ENCODE data around the gene USP49.

Gene USP49

DNA sequence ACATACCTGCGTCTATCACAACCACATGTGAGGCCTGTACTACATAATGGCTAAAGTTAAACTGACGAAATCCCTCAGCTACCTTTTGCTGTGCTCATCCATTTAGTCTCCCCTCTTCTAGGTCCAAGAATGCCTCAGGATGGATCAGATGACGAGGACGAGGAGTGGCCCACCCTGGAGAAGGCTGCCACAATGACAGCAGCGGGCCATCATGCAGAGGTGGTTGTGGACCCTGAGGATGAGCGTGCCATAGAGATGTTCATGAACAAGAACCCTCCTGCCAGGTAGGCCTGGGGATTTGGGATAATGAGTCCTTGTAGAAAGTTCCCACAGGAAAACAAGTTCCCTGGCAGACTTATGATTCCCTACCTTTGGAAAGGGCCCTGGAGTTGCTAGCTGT lies 32.1 kb upstream of the USP49 start:
- Histone ChIP-seq H3K4me1 (ENCODE audit: control insufficient read depth, insufficient read depth, low read length, unreplicated experiment) (peaks cover 29% of the 10 kb centered on the region), H2AFZ (ENCODE audit: low read length, unreplicated experiment) (no peak overlapping the region), H3K27ac (ENCODE audit: low read depth, low read length) (peak overlapping the region; percentile 57), H3K79me2 (ENCODE audit: control insufficient read depth, insufficient read depth, low read length, unreplicated experiment) (peaks cover 43% of the 10 kb centered on the region), H3K36me3 (ENCODE audit: insufficient read depth, low read length) (peaks cover 53% of the 10 kb centered on the region), H3K27me3 (ENCODE audit: insufficient read depth, low read length) (no peaks in the 10 kb centered on the region), H3K4me3 (ENCODE audit: low read depth, low read length) (no peak overlapping the region)

DNA sequence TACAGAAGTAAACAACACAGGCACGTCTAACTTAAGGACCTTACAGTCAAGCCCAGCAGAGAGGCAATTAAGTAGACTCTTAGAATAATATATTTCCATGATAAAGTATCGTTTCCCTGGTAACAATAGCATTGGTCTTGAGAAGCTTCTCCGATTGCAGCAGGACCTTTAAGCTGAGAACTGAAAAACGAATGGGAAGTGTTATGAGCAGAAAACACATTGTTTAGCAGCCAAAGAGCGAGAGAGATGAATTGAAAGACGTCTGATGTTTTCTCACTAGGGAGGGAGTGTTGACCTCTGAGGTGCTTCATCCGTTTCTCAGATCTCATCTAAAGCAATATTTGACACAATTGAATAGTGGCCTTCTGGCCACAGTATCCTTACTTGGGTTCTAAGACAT lies 27.0 kb upstream of the USP49 start:
- H3K36me3 ChIP-seq (ENCODE audit: insufficient read depth, low read length) = peaks cover 15% of the 10 kb centered on the region; the same call in 1 of the 2 replicates
- H3K79me2 ChIP-seq (ENCODE audit: control insufficient read depth, insufficient read depth, low read length, unreplicated experiment) = peaks cover 62% of the 10 kb centered on the region
- H3K4me3 ChIP-seq (ENCODE audit: low read depth, low read length) = peak overlapping the region; percentile 75
- H2AFZ ChIP-seq (ENCODE audit: low read length, unreplicated experiment) = no peak overlapping the region
- H3K27me3 ChIP-seq (ENCODE audit: insufficient read depth, low read length) = no peaks in the 10 kb centered on the region
- peaks cover 37% of the 10 kb centered on the region for H3K4me1 ChIP-seq (ENCODE audit: control insufficient read depth, insufficient read depth, low read length, unreplicated experiment)
- peak overlapping the region; percentile 88; the same call in 1 of the 2 replicates for H3K27ac ChIP-seq (ENCODE audit: low read depth, low read length)

- Histone ChIP-seq H3K4me3 (ENCODE audit: low read depth, low read length) (peak overlapping the region; percentile 75), H2AFZ (ENCODE audit: low read length, unreplicated experiment) (peak overlapping the region; percentile 51), H3K79me2 (ENCODE audit: control insufficient read depth, insufficient read depth, low read length, unreplicated experiment) (peaks cover 62% of the 10 kb centered on the region), H3K27me3 (ENCODE audit: insufficient read depth, low read length) (no peaks in the 10 kb centered on the region), H3K4me1 (ENCODE audit: control insufficient read depth, insufficient read depth, low read length, unreplicated experiment) (peaks cover 38% of the 10 kb centered on the region), H3K36me3 (ENCODE audit: insufficient read depth, low read length) (peaks cover 12% of the 10 kb centered on the region; the same call in 1 of the 2 replicates), H3K27ac (ENCODE audit: low read depth, low read length) (peak overlapping the region; percentile 88)
Observed at GRCh38 chr6:41921712-41921998, 26.5 kb upstream of the USP49 start.

DNA sequence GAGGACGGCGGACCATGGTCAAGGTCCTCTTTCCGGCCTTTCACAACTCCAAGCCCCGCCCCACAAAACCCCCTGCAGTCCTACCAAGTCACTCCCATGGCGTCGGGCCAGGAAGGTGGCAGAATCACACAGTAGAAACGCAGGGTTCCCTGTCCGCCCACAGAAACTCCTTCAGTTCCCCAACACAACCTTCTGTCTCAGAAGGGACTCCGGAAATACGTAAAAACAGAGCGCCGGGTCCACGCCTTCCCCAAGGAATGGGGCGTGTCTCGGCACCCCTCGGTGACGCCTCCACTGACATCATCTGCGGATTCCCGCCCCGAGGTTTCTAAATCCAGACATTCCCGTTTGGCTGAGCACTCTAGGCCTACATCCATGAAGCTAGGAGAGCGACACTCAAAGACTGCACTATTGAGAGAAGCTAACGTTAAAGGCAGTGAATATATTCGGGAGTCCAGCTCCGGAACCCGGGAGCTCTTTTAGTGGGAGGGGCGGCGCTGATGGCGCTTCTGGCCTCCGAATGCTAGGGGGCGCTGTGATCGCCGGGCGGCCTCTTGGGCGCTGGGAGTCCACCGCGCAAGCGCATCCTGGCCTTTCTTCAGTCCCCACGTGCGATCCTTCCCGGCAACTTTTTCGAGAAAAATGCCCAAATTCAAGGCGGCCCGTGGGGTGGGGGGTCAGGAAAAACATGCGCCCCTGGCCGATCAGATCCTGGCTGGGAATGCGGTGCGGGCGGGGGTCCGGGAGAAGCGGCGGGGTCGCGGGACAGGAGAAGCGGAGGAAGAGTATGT lies 25.9 kb upstream of the USP49 start, which contains the start of the genes BYSL and MED20:
TSS of gene BYSL (plus strand) at position 579 of the 791 bp plus-strand sequence. CDS start at position 643, 64 bp downstream.
TSS of gene MED20 (minus strand) at position 219 of the 791 bp plus-strand sequence. CDS start at position 98, 121 bp downstream.
- H3K79me2 ChIP-seq (ENCODE audit: control insufficient read depth, insufficient read depth, low read length, unreplicated experiment) = peaks cover 63% of the 10 kb centered on the region
- peak within 1 kb of the TSS; percentile 77 for H2AFZ ChIP-seq (ENCODE audit: low read length, unreplicated experiment)
- H3K36me3 ChIP-seq (ENCODE audit: insufficient read depth, low read length) = peaks cover 12% of the 10 kb centered on the region; the same call in 1 of the 2 replicates
- H3K27ac ChIP-seq (ENCODE audit: low read depth, low read length) = peak within 1 kb of the TSS; percentile 88
- peaks cover 41% of the 10 kb centered on the region for H3K4me1 ChIP-seq (ENCODE audit: control insufficient read depth, insufficient read depth, low read length, unreplicated experiment)
- H3K4me3 ChIP-seq (ENCODE audit: low read depth, low read length) = peak within 1 kb of the TSS; percentile 75
- H3K27me3 ChIP-seq (ENCODE audit: insufficient read depth, low read length) = no peaks in the 10 kb centered on the region

- 0 out of 2 replicates have a peak, but pooled peaks cover 3% of the 10 kb centered on the region for H3K36me3 ChIP-seq (ENCODE audit: insufficient read depth, low read length)
- peak overlapping the region; percentile 89 for H3K27ac ChIP-seq (ENCODE audit: low read depth, low read length)
- peak overlapping the region; percentile 15 for H3K4me3 ChIP-seq (ENCODE audit: low read depth, low read length)
- peaks cover 35% of the 10 kb centered on the region for H3K79me2 ChIP-seq (ENCODE audit: control insufficient read depth, insufficient read depth, low read length, unreplicated experiment)
- peak overlapping the region; percentile 38 for H2AFZ ChIP-seq (ENCODE audit: low read length, unreplicated experiment)
- H3K27me3 ChIP-seq (ENCODE audit: insufficient read depth, low read length) = no peaks in the 10 kb centered on the region
- H3K4me1 ChIP-seq (ENCODE audit: control insufficient read depth, insufficient read depth, low read length, unreplicated experiment) = peaks cover 28% of the 10 kb centered on the region
Observed at GRCh38 chr6:41917528-41917927, 22.4 kb upstream of the USP49 start.

GRCh38 chr6:41914869-41915530 lies 19.8 kb upstream of the USP49 start:
- H3K36me3 ChIP-seq (ENCODE audit: insufficient read depth, low read length) = 0 out of 2 replicates have a peak, but pooled peaks cover 3% of the 10 kb centered on the region
- H3K79me2 ChIP-seq (ENCODE audit: control insufficient read depth, insufficient read depth, low read length, unreplicated experiment) = peaks cover 18% of the 10 kb centered on the region
- no peak overlapping the region for H2AFZ ChIP-seq (ENCODE audit: low read length, unreplicated experiment)
- H3K27ac ChIP-seq (ENCODE audit: low read depth, low read length) = no peak overlapping the region
- no peak overlapping the region for H3K4me3 ChIP-seq (ENCODE audit: low read depth, low read length)
- H3K27me3 ChIP-seq (ENCODE audit: insufficient read depth, low read length) = no peaks in the 10 kb centered on the region
- H3K4me1 ChIP-seq (ENCODE audit: control insufficient read depth, insufficient read depth, low read length, unreplicated experiment) = peaks cover 25% of the 10 kb centered on the region

DNA sequence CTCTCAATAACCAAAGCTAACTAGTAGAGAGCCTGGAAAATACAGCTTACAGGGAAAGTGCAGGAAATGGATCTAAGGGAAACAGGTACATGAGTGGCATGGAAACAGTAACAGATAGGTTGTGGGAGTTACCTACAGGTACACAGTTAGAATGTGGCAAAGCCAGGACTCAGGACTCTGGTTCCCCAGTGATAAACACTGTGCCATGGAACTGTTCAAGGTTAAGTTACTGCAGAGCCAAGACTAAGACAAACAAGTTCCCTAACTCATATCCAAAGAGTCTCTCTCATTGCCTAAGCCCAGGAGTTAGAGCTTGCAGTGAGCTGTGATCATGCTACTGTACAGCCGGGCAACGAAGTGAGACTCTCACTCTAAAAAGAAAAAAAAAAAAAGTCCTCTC lies 19.2 kb upstream of the USP49 start:
- Histone ChIP-seq H2AFZ (ENCODE audit: low read length, unreplicated experiment) (no peak overlapping the region), H3K4me3 (ENCODE audit: low read depth, low read length) (no peak overlapping the region), H3K27ac (ENCODE audit: low read depth, low read length) (no peak overlapping the region), H3K27me3 (ENCODE audit: insufficient read depth, low read length) (no peaks in the 10 kb centered on the region), H3K4me1 (ENCODE audit: control insufficient read depth, insufficient read depth, low read length, unreplicated experiment) (peaks cover 19% of the 10 kb centered on the region), H3K79me2 (ENCODE audit: control insufficient read depth, insufficient read depth, low read length, unreplicated experiment) (peaks cover 11% of the 10 kb centered on the region), H3K36me3 (ENCODE audit: insufficient read depth, low read length) (0 out of 2 replicates have a peak, but pooled peaks cover 3% of the 10 kb centered on the region)

DNA sequence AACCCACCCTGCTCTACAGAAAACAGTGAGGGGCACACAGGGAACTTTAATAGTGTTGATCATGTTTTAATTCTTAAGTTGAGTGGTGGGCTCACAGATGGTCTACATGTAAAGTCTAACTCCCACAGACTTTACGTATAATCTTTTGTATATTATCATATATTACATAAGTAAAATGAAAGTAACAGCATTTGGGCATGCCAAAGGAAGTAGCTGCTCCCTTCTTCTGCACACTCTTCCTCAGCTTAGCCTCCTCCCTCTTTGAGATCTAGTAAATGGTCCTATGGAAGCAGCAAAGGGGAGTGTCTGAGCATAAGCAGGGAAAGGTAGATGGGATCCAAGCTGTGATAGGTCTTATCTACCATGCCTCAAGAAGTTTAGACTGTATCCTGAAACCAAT lies 14.6 kb upstream of the USP49 start:
- Histone ChIP-seq H2AFZ (ENCODE audit: low read length, unreplicated experiment) (no peak overlapping the region), H3K27me3 (ENCODE audit: insufficient read depth, low read length) (no peaks in the 10 kb centered on the region), H3K4me1 (ENCODE audit: control insufficient read depth, insufficient read depth, low read length, unreplicated experiment) (no peaks in the 10 kb centered on the region), H3K27ac (ENCODE audit: low read depth, low read length) (no peak overlapping the region), H3K4me3 (ENCODE audit: low read depth, low read length) (no peak overlapping the region), H3K36me3 (ENCODE audit: insufficient read depth, low read length) (no peaks in the 10 kb centered on the region), H3K79me2 (ENCODE audit: control insufficient read depth, insufficient read depth, low read length, unreplicated experiment) (no peaks in the 10 kb centered on the region)

DNA sequence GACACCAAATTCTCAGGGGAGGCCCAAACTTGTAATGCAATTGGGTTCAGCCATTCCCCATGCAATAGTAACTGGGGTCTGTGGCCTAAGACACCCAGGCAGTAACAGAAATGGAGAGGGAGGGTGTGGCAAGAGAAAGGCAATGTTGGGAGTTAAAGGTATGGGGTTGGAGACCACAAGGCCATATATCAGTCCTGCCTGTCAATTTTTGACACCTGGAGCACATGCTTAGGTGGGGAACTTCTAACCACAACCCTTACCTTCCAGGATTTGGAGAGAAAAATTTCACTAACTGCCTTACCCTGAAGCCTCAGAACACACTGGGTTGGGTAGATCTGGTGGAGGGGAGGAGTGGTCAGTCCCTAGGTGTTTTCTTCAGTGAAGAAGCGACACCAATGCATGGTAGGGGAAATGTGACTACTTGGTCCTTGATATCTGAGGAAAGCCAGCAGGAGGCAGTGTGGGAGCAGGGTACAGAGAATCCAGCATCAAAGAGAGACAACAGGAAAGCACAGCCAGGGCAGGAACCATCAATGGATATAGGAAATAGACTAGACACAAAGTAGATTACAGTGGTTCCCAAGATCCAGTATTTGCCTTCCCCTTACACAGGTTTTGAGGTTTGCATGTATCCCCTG lies 6.8 kb upstream of the USP49 start:
- no peak overlapping the region for H3K27ac ChIP-seq (ENCODE audit: low read depth, low read length)
- no peaks in the 10 kb centered on the region for H3K27me3 ChIP-seq (ENCODE audit: insufficient read depth, low read length)
- H3K4me3 ChIP-seq (ENCODE audit: low read depth, low read length) = no peak overlapping the region
- no peaks in the 10 kb centered on the region for H3K79me2 ChIP-seq (ENCODE audit: control insufficient read depth, insufficient read depth, low read length, unreplicated experiment)
- H2AFZ ChIP-seq (ENCODE audit: low read length, unreplicated experiment) = no peak overlapping the region
- peaks cover 3% of the 10 kb centered on the region; the same call in 1 of the 2 replicates for H3K36me3 ChIP-seq (ENCODE audit: insufficient read depth, low read length)
- H3K4me1 ChIP-seq (ENCODE audit: control insufficient read depth, insufficient read depth, low read length, unreplicated experiment) = peaks cover 10% of the 10 kb centered on the region

GRCh38 chr6:41900861-41901260 lies 5.7 kb upstream of the USP49 start:
- Histone ChIP-seq H2AFZ (ENCODE audit: low read length, unreplicated experiment) (no peak overlapping the region), H3K36me3 (ENCODE audit: insufficient read depth, low read length) (peaks cover 3% of the 10 kb centered on the region; the same call in 1 of the 2 replicates), H3K4me1 (ENCODE audit: control insufficient read depth, insufficient read depth, low read length, unreplicated experiment) (peaks cover 16% of the 10 kb centered on the region), H3K4me3 (ENCODE audit: low read depth, low read length) (no peak overlapping the region), H3K27ac (ENCODE audit: low read depth, low read length) (no peak overlapping the region), H3K27me3 (ENCODE audit: insufficient read depth, low read length) (no peaks in the 10 kb centered on the region), H3K79me2 (ENCODE audit: control insufficient read depth, insufficient read depth, low read length, unreplicated experiment) (no peaks in the 10 kb centered on the region)

Measured in ACC112 (cell line).